ENCODE results near the gene TSPAN17. TPM values are rescaled to one million over a fixed set of nuclear protein-coding genes. Genes with fewer than 3 reads are reported as not detected.

The TSPAN17 gene
- total RNA-seq, 1 experiment from 2014 or later, result 23.3 TPM

DNA sequence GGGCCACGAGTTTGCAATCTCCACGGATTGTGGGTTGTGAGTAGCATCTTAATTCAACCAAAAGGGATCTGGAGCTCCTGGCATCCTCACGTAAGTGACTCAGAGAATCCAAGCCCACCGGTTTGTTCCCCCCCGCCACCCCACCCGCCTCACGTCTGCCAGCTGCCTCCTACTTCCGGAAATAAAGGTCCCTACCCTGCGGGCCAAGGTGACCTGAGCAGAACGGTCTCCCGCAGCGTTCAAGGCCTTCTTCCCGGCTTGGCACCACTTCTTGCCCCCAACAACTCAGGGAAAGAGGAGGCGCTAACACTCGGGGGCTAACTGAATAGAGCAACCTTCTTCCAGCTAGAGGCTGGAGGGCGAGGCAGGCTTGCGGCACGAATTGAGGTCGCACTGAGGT, 28.5 kb upstream of the TSPAN17 start:
- no peak for DNase-seq (ENCODE audit: low spot score)
- Histone ChIP-seq H3K27me3 (replicated peaks; ENCODE audit: insufficient read depth, low read depth, low read length, poor library complexity) (peaks cover 21% of the 10 kb centered on the region), H3K9me3 (ENCODE audit: low read depth, low read length, poor library complexity, severe bottlenecking) (no peaks in the 10 kb centered on the region), H3K36me3 (ENCODE audit: insufficient read depth, low read length, poor library complexity, severe bottlenecking) (no peaks in the 10 kb centered on the region), H3K27ac (ENCODE audit: low read depth, low read length, poor library complexity, severe bottlenecking) (no peak overlapping the region), H3K4me3 (ENCODE audit: low read depth, low read length, poor library complexity, severe bottlenecking) (no peak overlapping the region), H3K4me1 (ENCODE audit: insufficient read depth, low read length, poor library complexity, severe bottlenecking) (peaks cover 4% of the 10 kb centered on the region)
- BruUV-seq (replicated peaks), result no TSS peak
- TF ChIP-seq EZH2 (IDR thresholded peaks at IDR 0.05; ENCODE audit: borderline replicate concordance, low read depth, low read length, poor library complexity, severe bottlenecking), result no peak
- TF ChIP-seq, protein P1, sequence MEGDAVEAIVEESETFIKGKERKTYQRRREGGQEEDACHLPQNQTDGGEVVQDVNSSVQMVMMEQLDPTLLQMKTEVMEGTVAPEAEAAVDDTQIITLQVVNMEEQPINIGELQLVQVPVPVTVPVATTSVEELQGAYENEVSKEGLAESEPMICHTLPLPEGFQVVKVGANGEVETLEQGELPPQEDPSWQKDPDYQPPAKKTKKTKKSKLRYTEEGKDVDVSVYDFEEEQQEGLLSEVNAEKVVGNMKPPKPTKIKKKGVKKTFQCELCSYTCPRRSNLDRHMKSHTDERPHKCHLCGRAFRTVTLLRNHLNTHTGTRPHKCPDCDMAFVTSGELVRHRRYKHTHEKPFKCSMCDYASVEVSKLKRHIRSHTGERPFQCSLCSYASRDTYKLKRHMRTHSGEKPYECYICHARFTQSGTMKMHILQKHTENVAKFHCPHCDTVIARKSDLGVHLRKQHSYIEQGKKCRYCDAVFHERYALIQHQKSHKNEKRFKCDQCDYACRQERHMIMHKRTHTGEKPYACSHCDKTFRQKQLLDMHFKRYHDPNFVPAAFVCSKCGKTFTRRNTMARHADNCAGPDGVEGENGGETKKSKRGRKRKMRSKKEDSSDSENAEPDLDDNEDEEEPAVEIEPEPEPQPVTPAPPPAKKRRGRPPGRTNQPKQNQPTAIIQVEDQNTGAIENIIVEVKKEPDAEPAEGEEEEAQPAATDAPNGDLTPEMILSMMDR (conservative IDR thresholded peaks at IDR 0.05; ENCODE audit: low read depth, low read length), result no peak
- intact Hi-C loops (cut with micrococcal nuclease; ENCODE audit: unreplicated experiment), result loop anchor here (5.0 kb wide), 2 partner anchors 46 to 201 kb away; partner anchors contain the start of gene CLTB
- CTCF ChIA-PET, result interaction anchor here (0.6 kb wide), 1 partner anchor 214 kb away, joined by 3 read pairs; no protein-coding TSS in a partner anchor
- POLR2A ChIA-PET (ENCODE audit: low non-redundant PET), result no interaction called here

DNA sequence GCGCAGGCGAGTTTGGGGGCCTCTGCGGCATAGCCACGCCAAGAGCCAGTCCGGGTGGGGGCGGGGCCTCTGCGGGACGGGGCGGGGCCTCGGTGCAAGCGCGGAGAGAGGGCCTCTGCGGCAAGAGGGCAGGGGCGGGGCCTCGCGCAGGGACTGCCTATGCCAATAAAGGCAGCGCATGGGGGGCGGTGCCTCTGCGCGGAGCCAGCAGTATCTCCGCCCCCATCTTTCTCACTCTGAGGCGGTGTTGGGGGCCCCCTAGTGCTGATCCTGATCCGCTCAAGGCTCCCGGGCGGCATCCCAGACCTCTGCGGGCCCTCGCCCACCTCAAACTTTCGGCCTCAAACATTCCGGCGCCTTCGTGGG, 28.1 kb upstream of the TSPAN17 start:
- H3K9me3 ChIP-seq (ENCODE audit: low read depth, low read length, poor library complexity, severe bottlenecking), result no peaks in the 10 kb centered on the region
- TF ChIP-seq EZH2 (IDR thresholded peaks at IDR 0.05; ENCODE audit: borderline replicate concordance, low read depth, low read length, poor library complexity, severe bottlenecking), result no peak
- TF ChIP-seq, protein P1 (conservative IDR thresholded peaks at IDR 0.05; ENCODE audit: low read depth, low read length), result peak; percentile 67
- H3K4me1 ChIP-seq (ENCODE audit: insufficient read depth, low read length, poor library complexity, severe bottlenecking), result peaks cover 4% of the 10 kb centered on the region
- H3K36me3 ChIP-seq (ENCODE audit: insufficient read depth, low read length, poor library complexity, severe bottlenecking), result no peaks in the 10 kb centered on the region
- peak overlapping the region; percentile 25 for H3K4me3 ChIP-seq (ENCODE audit: low read depth, low read length, poor library complexity, severe bottlenecking)
- peaks cover 21% of the 10 kb centered on the region for H3K27me3 ChIP-seq (replicated peaks; ENCODE audit: insufficient read depth, low read depth, low read length, poor library complexity)
- DNase-seq (ENCODE audit: low spot score), result peak; percentile 93
- no peak overlapping the region for H3K27ac ChIP-seq (ENCODE audit: low read depth, low read length, poor library complexity, severe bottlenecking)
- ChIA-PET POLR2A (ENCODE audit: low non-redundant PET) (no interaction called here), CTCF (interaction anchor here (0.6 kb wide), 1 partner anchor 214 kb away, joined by 3 read pairs; no protein-coding TSS in a partner anchor)
- BruUV-seq (replicated peaks), result no TSS peak
- intact Hi-C loops (cut with micrococcal nuclease; ENCODE audit: unreplicated experiment), result loop anchor here (5.0 kb wide), 2 partner anchors 47 to 202 kb away; partner anchors contain the start of gene CLTB

DNA sequence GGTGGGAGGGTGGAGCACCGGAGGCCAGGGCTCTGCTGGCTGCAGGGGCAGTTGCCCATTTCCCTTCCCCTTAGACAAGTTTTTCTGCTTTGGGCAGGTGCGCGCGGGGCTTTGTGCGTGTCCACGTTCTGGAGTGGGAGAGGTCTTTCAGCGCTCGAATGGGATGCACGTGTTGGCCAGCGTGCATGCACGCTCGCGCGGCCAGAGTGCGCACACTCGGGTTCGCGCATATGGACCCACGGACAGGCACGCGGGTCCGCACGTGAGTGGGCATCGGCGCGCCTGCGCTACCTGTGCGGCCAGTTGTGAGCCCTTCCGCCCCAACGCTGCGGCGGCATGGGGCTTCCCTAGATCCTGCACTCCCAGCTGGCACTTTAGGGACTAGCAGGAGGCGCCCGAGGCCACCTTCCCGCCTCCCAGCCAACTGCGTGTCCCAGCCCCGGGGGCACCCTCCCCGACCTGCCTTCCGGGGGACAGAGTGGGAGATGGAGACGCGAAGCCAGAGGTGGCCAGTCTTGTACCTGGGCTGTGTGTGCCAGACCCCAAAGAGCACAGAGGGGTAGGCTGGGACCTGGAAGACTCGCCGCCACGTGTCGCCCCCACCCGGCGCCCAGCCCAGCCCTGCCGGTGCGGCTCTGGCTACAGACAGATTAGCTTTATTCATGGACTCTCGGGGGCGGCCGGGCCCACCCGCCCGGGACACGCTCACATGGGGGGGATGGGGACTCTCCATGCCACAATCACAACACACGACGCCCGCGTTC, 27.5 kb upstream of the TSPAN17 start:
- intact Hi-C loops (cut with micrococcal nuclease; ENCODE audit: unreplicated experiment), result loop anchor here (5.0 kb wide), 2 partner anchors 47 to 202 kb away; partner anchors contain the start of gene CLTB
- Histone ChIP-seq H3K4me1 (ENCODE audit: insufficient read depth, low read length, poor library complexity, severe bottlenecking) (peaks cover 4% of the 10 kb centered on the region), H3K4me3 (ENCODE audit: low read depth, low read length, poor library complexity, severe bottlenecking) (peak overlapping the region; percentile 25), H3K27ac (ENCODE audit: low read depth, low read length, poor library complexity, severe bottlenecking) (no peak overlapping the region), H3K27me3 (replicated peaks; ENCODE audit: insufficient read depth, low read depth, low read length, poor library complexity) (peaks cover 21% of the 10 kb centered on the region), H3K9me3 (ENCODE audit: low read depth, low read length, poor library complexity, severe bottlenecking) (no peaks in the 10 kb centered on the region), H3K36me3 (ENCODE audit: insufficient read depth, low read length, poor library complexity, severe bottlenecking) (no peaks in the 10 kb centered on the region)
- DNase-seq (ENCODE audit: low spot score), result no peak
- TF ChIP-seq EZH2 (IDR thresholded peaks at IDR 0.05; ENCODE audit: borderline replicate concordance, low read depth, low read length, poor library complexity, severe bottlenecking), result peak; percentile 73
- TF ChIP-seq, protein P1 (conservative IDR thresholded peaks at IDR 0.05; ENCODE audit: low read depth, low read length), result no peak
- ChIA-PET CTCF (no interaction called here), POLR2A (ENCODE audit: low non-redundant PET) (no interaction called here)
- BruUV-seq (replicated peaks), result no TSS peak

Measured in A673 (cell line).